Stimulated activated CD8-positive, alpha-beta memory T cell treated with anti-CD3 and anti-CD28 coated beads, Interleukin-7, amount 100 ng/mL, for 4 hours (primary cell): ENCODE results near the gene CXorf65.

Experiments
- DNase-seq, 2 donors: peaks; one replicate each; pipeline ENCODE4 v3.0.0-alpha.2; 2020; ENCODE audit warnings: low read depth in 2 of 2

Gene CXorf65

GRCh38 chrX:71106427-71106826, at the start of gene CXorf65:
TSS of gene CXorf65 (minus strand) at chrX:71106740. CDS start at chrX:71106556, 184 bp downstream.
- no peak for DNase-seq

DNA sequence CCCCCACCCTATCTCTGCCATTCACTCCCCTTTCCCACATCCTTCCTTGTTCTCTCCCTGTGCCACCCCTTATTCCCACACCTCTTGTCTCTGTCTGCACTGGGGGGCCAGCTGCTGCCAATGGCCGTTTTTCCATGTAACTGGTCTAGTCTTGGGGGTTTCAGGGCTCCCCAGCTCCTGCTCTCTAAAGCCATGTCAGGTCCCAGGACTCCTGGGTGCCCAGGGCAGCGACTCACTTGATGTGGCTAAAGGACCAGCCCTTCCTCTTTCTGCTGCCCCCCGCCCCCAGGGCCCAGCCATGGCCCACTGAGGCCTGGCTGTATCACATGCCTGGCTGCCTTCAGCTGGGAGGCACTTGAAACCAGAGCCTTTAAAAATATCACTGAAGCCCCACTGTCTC, 48.1 kb upstream of the CXorf65 start:
- DNase-seq = no peak

DNA sequence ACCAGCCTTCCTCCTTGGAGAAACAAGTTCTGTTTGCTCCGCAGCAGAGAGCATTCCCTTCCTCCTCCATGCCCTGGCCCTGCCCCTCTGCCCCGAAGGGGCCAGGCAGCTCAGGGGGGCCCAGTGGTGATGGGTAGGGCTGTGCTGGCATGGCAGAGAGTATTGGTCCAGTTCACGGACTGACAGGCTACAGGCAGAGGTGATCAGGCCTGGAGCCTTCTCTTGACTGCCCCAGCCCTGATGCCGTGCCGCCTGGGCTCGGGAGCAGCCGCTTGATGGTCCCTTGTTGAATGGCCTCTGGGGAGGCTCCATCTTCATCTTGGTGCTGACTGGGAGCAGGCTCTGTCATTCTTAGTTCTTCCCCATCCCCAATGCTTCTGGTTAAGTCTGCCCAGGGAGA, 47.7 kb upstream of the CXorf65 start:
- DNase-seq = no peak

- DNase-seq = no peak
Observed at GRCh38 chrX:71151366-71151765, 44.8 kb upstream of the CXorf65 start.

GRCh38 chrX:71148278-71148663, 41.7 kb upstream of the CXorf65 start:
- DNase-seq = no peak

- no peak for DNase-seq
Observed at GRCh38 chrX:71147496-71148277, 41.1 kb upstream of the CXorf65 start.

DNA sequence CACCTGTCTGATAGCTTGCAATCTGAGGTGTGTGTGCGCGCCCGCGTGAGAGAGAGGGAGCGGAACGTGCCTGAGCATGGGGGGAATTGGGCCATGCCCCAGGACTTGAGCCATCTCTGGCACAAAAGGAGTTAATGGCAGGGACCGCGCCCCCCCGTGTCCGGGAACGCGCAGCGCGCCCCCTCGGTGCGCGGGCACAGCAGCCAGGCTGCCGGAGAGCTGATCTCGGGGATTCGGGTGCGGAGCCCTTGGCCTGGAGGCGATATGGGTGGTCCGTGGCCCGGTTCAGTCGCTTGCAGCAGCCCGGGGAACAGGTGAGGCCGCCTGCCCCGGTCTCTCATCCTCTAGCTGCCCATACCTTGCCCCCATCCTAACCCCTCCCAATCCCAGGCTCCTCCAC, 38.1 kb upstream of the CXorf65 start, which contains the start of gene NLGN3:
NLGN3 (plus strand) TSS at position 191 of the 400 bp plus-strand sequence. CDS start 2,909 bp downstream, outside the sequence.
- DNase-seq = no peak

- DNase-seq = no peak
Observed at GRCh38 chrX:71143508-71143907, 37.0 kb upstream of the CXorf65 start.

DNA sequence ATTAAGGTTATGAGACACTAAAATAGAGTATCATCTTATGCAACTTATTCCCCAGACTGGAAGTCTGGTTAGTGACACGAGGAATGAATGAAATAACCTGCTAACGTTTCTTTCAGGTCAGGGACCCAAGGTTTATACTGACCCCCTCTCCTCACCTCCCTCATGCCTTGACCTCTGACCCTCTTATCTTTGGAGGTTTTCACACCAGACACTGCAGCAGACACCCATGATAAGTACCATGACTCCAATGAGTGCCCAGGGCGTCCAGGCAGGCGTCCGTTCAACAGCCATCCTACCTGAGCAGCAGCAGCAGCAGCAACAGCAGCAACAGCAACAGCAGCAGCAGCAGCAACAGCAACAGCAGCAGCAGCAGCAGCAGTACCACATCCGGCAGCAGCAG, 33.9 kb upstream of the CXorf65 start:
- DNase-seq = no peak

DNA sequence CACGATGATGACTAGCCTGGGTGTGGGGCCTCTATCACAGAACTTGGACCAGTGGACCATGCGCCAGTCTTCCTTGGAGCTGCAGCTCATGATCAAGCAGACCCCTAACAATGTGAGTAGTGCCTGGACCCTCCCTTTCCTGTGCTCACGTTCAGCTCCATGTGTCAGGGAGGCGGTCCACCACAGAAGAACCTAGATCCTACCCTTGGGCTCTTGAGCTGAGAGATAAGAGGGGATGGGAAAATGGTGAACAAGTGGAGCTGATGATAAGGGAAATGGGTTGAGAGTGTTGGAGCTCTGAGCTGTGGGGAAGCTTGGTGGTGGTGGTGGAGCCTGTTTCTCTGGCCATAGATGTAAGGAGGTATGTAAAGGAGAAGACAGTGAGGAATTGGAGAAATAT, 25.0 kb upstream of the CXorf65 start:
- no peak for DNase-seq

DNA sequence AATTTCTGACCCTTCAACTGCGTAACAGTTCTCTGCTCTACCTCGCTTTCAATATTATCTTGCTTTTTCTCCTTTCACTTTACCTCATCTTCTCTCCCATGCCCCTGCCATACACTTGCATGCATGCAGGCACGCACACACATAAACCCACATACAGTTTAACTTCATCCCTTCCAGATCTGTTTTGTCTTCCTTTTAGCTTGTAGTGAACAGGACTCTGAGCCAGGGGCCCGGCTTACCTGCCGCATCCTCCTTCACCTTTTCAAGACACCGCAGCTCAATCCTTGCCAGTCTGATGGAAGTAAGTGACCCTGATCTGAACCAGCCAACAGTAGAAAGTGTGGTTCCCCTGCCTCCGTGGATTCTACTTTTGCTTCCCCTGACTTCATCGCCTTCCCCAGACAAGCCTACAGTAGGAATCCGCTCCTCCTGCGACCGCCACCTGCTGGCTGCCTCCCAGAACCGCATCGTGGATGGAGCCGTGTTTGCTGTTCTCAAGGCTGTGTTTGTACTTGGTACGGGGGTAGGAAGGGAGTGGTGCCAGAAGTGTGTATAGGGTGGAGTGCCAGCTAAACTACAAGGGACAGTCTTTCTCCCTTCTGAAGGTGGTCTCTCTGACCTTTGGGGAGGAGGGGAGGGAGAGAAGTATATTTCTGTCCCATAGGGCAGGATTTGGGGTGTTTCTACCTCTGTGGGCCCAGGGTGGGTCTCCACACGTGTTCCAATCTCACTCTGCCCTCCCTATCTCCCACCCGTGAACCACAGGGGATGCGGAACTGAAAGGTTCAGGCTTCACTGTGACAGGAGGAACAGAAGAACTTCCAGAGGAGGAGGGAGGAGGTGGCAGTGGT, 22.6 kb upstream of the CXorf65 start:
- DNase-seq = peak; percentile 59

GRCh38 chrX:71128166-71128833, 21.8 kb upstream of the CXorf65 start:
- no peak for DNase-seq

- no peak for DNase-seq
Observed at GRCh38 chrX:71118985-71119535, 12.5 kb upstream of the CXorf65 start.

GRCh38 chrX:71118032-71118984, 11.8 kb upstream of the CXorf65 start, which contains the start of gene MED12:
TSS of gene MED12 (plus strand) at chrX:71118596. CDS start at chrX:71118755, 159 bp downstream.
- peak; percentile 52 to 71 for DNase-seq

DNA sequence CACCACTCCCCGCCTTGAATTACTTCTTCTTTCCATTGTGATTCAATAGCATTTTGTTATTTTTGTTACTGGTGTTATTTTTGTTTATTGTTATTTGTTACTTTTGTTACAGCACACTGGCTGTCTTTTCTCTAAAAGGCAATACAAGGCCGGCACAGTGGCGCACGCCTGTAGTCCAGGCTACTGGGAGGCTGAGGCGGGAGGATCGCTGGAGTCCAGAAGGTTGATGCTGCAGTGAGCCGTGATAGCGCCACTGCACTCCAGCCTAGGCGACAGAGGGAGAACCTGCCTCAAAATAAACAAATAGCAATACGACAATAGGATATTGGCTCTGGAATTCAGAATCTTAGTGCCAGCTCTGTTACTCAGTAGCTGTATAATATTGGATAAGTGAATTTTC, 10.8 kb upstream of the CXorf65 start:
- no peak for DNase-seq

DNA sequence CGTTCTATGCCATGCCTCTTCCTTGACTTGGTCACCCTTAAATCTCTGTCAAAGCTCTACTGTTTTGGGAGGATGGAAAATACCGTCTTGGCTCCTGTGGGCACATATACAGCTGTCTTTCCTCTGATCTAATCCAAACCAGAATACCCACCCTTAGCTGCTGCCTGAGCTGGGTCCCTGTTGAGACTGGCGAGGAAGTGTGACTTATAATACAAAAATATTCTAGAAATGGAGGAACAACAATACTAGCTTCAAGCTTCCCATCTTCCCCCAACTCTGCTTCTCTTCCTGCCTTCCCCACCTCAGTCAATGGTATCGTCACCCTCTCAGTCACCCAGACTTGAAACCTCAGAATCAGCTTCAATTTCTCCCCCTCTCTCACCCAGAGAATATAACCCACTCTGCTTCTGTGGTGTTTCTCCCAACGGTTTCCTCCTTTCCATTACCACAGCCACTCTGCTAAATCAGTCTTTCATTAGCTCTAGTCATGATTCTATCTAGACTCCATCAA, 5.4 kb upstream of the CXorf65 start:
- no peak for DNase-seq

DNA sequence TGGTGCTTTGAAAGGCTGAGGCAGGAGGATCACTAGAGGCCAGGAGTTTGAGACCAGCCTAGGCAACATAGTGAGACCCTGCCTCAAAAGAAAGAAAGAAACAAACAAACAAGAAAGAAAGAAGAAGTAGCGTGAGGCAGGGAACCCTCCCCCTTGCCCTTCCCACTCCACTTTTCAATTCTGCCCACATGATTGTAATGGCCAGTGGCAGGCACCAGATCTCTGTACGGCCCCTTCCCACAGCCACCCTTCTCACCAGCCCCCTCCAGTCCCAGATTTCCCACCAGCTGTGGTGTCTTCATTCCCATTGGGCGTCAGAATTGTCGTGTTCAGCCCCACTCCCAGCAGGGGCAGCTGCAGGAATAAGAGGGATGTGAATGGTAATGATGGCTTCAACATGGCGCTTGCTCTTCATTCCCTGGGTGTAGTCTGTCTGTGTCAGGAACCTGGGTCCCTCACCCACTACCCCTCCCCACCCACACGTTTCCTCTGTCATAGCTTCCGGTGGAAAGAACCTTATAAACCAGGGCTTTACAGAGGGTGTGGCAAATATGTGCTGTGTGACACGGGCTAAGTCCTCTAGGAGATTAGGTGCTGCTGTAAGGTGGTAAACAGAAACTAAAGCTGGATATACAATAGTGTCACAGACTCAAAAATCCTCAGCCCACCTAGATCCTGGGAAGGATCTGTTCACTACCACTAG, 4.8 kb upstream of the CXorf65 start, which contains the start of gene IL2RG:
IL2RG (minus strand) TSS at position 437 of the 703 bp plus-strand sequence; CDS start at position 399, 38 bp downstream.
- DNase-seq = peak; percentile 68 to 83

- no peak for DNase-seq
Observed at GRCh38 chrX:71109051-71109450, 2.5 kb upstream of the CXorf65 start.

DNA sequence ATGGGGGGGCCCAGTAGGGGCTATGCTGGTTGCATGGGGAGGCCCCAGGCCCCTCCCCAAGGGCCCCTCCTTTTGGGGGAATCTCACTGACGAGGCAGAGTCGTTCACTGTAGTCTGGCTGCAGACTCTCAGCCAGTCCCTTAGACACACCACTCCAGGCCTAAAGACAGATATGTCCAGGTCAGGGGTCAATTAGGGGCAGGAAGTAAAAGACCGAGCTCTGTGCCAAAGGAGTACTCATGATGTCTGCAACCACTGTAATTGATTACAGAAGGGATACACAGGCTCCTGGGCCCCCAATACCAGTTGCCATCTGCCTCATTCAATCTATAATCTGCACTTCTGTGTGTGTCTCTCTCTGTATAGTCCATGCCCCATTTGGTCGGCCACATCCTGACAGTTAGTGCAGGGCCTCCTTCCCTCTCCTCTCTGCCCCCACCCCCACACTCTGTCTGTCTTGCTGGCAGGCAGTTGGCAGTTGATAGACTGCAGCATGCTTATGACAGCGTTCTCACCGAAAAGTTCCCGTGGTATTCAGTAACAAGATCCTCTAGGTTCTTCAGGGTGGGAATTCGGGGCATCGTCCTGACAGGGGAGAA, 1.3 kb upstream of the CXorf65 start:
- no peak for DNase-seq
